ENCODE results near the gene RAPGEF5.

GRCh38 chr7:22385326-22385725 lies 28.4 kb upstream of the RAPGEF5 start:
- no peak for TF ChIP-seq CTCF (conservative IDR thresholded peaks at IDR 0.05)
- no peak for TF ChIP-seq ZFX (IDR thresholded peaks at IDR 0.05)

Data from C4-2B (cell line).